K562 (cell line): ENCODE results near the gene HSPA1L. TPM values are rescaled to one million over a fixed set of nuclear protein-coding genes. Genes with fewer than 3 reads are reported as not detected.

Experiments
- ATF6 ChIP-seq: sonication (generic); formaldehyde crosslinking; IDR thresholded peaks from 2 replicates; pipeline ENCODE4 v1.4.0; 2020; ENCODE audit warnings: mild to moderate bottlenecking, missing genetic modification reagents
- CCAR2 ChIP-seq: fragments of 200-400 bp; formaldehyde crosslinking; IDR thresholded peaks from 2 replicates; pipeline ENCODE4 v1.6.1; 2017; ENCODE audit warnings: mild to moderate bottlenecking, low read depth, low read length
- FOXM1 ChIP-seq, 2 experiments: fragments of 450-650 bp in 1 of 2; sonication (generic) in 1 of 2; formaldehyde crosslinking in 1 of 2; IDR thresholded peaks; 2 replicates each; pipeline versions ENCODE4 v1.6.1 to v1.9.0; 2017 to 2022; ENCODE audit warnings: low read depth in 2 of 2, mild to moderate bottlenecking in 2 of 2, missing genetic modification reagents in 1 of 2, moderate library complexity in 1 of 2
- KDM5B ChIP-seq: fragments of 200-600 bp; sonication (generic); IDR thresholded peaks from 2 replicates; pipeline ENCODE4 v1.6.1; 2012; ENCODE audit warnings: low read depth, mild to moderate bottlenecking, moderate library complexity, low read length, control low read depth, inconsistent platforms; ENCODE audit not compliant: insufficient replicate concordance
- LARP7 ChIP-seq: fragments of 450-650 bp; IDR thresholded peaks from 2 replicates; pipeline ENCODE4 v1.6.1; 2016
- MAFF ChIP-seq: IDR thresholded peaks from 2 replicates; pipeline ENCODE4 v1.6.1; 2012; ENCODE audit warnings: low read length, improper control_type of control experiment
- MED1 ChIP-seq: sonication (generic); formaldehyde crosslinking; IDR thresholded peaks from 2 replicates; pipeline ENCODE4 v1.8.1; 2023; ENCODE audit warnings: missing genetic modification reagents, borderline replicate concordance
- MTA3 ChIP-seq: fragments of 450-650 bp; formaldehyde crosslinking; IDR thresholded peaks from 2 replicates; pipeline ENCODE4 v1.6.1; 2017; ENCODE audit warnings: mild to moderate bottlenecking, borderline replicate concordance
- PHF21A ChIP-seq: fragments of 450-650 bp; IDR thresholded peaks from 2 replicates; pipeline ENCODE4 v1.6.1; 2017; ENCODE audit warnings: low read depth, borderline replicate concordance
- POLR2B ChIP-seq: fragments of 450-650 bp; IDR thresholded peaks from 2 replicates; pipeline ENCODE4 v1.6.1; 2018; ENCODE audit warnings: low read depth; ENCODE audit not compliant: partially characterized antibody
- RBM39 ChIP-seq: fragments of 200-400 bp; formaldehyde crosslinking; optimal IDR thresholded peaks from 2 replicates; pipeline ENCODE3; 2018; ENCODE audit warnings: low read depth, low read length
- RFX7 ChIP-seq: fragments of 250-450 bp; sonication (Bioruptor Pico); IDR thresholded peaks from 2 replicates; pipeline ENCODE4 v1.5.1; 2021; ENCODE audit warnings: mild to moderate bottlenecking
- SIN3A ChIP-seq, 2 experiments: fragments of 150-350 bp in 1 of 2; IDR thresholded peaks; 2 replicates each; pipeline ENCODE4 v1.6.1; 2011 to 2016; ENCODE audit warnings: borderline replicate concordance in 2 of 2, low read depth in 2 of 2, low read length in 2 of 2, mild to moderate bottlenecking in 2 of 2, moderate library complexity in 2 of 2; ENCODE audit not compliant: control insufficient read depth in 1 of 2
- SMAD1 ChIP-seq: fragments of 150-350 bp; IDR thresholded peaks from 2 replicates; pipeline ENCODE4 v1.6.1; 2014; ENCODE audit warnings: low read length, low read depth; ENCODE audit not compliant: partially characterized antibody
- STAT6 ChIP-seq: sonication (generic); formaldehyde crosslinking; IDR thresholded peaks from 2 replicates; pipeline ENCODE4 v1.8.1; 2023; ENCODE audit warnings: mild to moderate bottlenecking, missing genetic modification reagents
- TAF15 ChIP-seq: fragments of 200-400 bp; formaldehyde crosslinking; IDR thresholded peaks from 2 replicates; pipeline ENCODE4 v1.6.1; 2017; ENCODE audit warnings: mild to moderate bottlenecking, low read depth, low read length, moderate library complexity
- TAL1 ChIP-seq: fragments of 450-650 bp; IDR thresholded peaks from 2 replicates; pipeline ENCODE4 v1.6.1; 2016; ENCODE audit warnings: mild to moderate bottlenecking
- TARDBP ChIP-seq: fragments of 450-650 bp; IDR thresholded peaks from 2 replicates; pipeline ENCODE4 v1.6.1; 2016
- USF2 ChIP-seq: sonication (generic); formaldehyde crosslinking; IDR thresholded peaks from 2 replicates; pipeline ENCODE4 v1.5.0; 2020; ENCODE audit warnings: missing genetic modification reagents
- XRCC4 ChIP-seq: IDR thresholded peaks from one replicate; pipeline ENCODE4 v1.6.1; 2011; ENCODE audit not compliant: insufficient read depth, insufficient read length; ENCODE audit errors: extremely low read depth
- ZNF197 ChIP-seq: fragments of 200-800 bp; sonication (Bioruptor generic); IDR thresholded peaks from 2 replicates; pipeline ENCODE4 v1.6.1; 2016; ENCODE audit warnings: low read depth, missing genetic modification characterization, missing compliant biosample characterization
- ZNF668 ChIP-seq: fragments of 250-450 bp; sonication (Bioruptor Pico); IDR thresholded peaks from 2 replicates; pipeline ENCODE4 v1.8.0; 2022; ENCODE audit warnings: mild to moderate bottlenecking, inconsistent platforms
- ZNF778 ChIP-seq: fragments of 450-650 bp; formaldehyde crosslinking; IDR thresholded peaks from 2 replicates; pipeline ENCODE4 v1.4.0; 2020; ENCODE audit warnings: mild to moderate bottlenecking, moderate library complexity
- polyA plus RNA-seq, 8 experiments: library from polyadenylated mRNA; depleted of rRNA in 4 of 8; stranded (reverse) in 5 of 8; unstranded in 3 of 8; fragments of >200 nt; fragmentation: Nextera tagmentation in 2 of 8; fragmentation: Illumina TruSeq in 1 of 8; extraction: Ambion mirVana in 2 of 8; extraction: Trizol in 1 of 8; gene quantifications; 2 replicates each; pipeline versions ENCODE4 v1.2.1 to v1.2.3, GENCODE V29; 2011 to 2014; ENCODE audit warnings: inconsistent platforms in 1 of 8, missing spikeins in 1 of 8
- total RNA-seq, 7 experiments: library from RNA; depleted of rRNA in 6 of 7; stranded (reverse); fragments of >200 nt in 6 of 7; fragmentation: Illumina TruSeq in 2 of 7; extraction: Trizol in 2 of 7; gene quantifications; 2 replicates each; pipeline versions ENCODE4 v1.2.1 to v1.2.3, GENCODE V29; 2011 to 2021; ENCODE audit warnings: low replicate concordance in 1 of 7

Gene HSPA1L
- total and polyA plus RNA-seq, 9 of the 15 experiments (the other 6 are each of a cell fraction or from before 2014, with no cell fraction given): 0.14 to 2.1 (median 1.3) TPM

GRCh38 chr6:31776989-31777666 is 38.0 kb downstream of the HSPA1L start, which contains the start of gene VWA7 (continued):
- TF ChIP-seq STAT6 (CRISPR knock-in tag) (peak; percentile 16), TAF15 (no peak), XRCC4 (no peak), TARDBP (peak; percentile 94), ATF6 (CRISPR knock-in tag) (peak; percentile 70; the same call in 1 of the 2 replicates), ZNF197 (CRISPR knock-in tag) (peak; percentile 95), MAFF (peak; percentile 35; the same call in 1 of the 2 replicates), LARP7 (0 out of 2 replicates have a peak, but pooled peaks have one; percentile 50), TAL1 (peak; percentile 40; the same call in 1 of the 2 replicates), CCAR2 (peak; percentile 74; the same call in 1 of the 2 replicates), RFX7 (CRISPR knock-in tag) (0 out of 2 replicates have a peak, but pooled peaks have one; percentile 16), POLR2B (peak; percentile 83), SIN3A (IDR thresholded peaks at IDR 0.05; ENCODE audit: borderline replicate concordance in 2 of 2, control insufficient read depth in 1 of 2, low read depth in 2 of 2, low read length in 2 of 2) (peak; percentile 68 to 92; a peak in 2 of 4 replicates), KDM5B (no peak), MED1 (CRISPR knock-in tag) (no peak), USF2 (CRISPR knock-in tag) (no peak; the same call in 1 of the 2 replicates), ZNF668 (0 out of 2 replicates have a peak, but pooled peaks have one; percentile 58), MTA3 (peak; percentile 98), RBM39 (peak; percentile 0), FOXM1 (IDR thresholded peaks at IDR 0.05; ENCODE audit: low read depth) (0 out of 2 replicates have a peak, but pooled peaks have one; percentile 32), FOXM1 (CRISPR knock-in tag; IDR thresholded peaks at IDR 0.05; ENCODE audit: low read depth) (peak; percentile 73; the same call in 1 of the 2 replicates), SMAD1 (peak; percentile 100), ZNF778 (no peak), PHF21A (peak; percentile 89)
